NCI-H510A treated with DMSO at 0.1 percent for 48 hours (cell line): ENCODE data around the gene PIK3CD.
"Not testable (repeated sequence)": the region's sequence is repeated elsewhere in the genome, so short reads cannot be mapped to it uniquely, and the experiment has no call there.

Experiments
- DNase-seq: peaks from one replicate; lab custom pipeline; 2025; lab: John Stamatoyannopoulos, UW

The PIK3CD gene

GRCh38 chr1:9654834-9655723, 3.5 kb downstream of the PIK3CD start:
- DNase-seq: no peak

- DNase-seq: no peak
Measured at GRCh38 chr1:9655836-9656235, 4.3 kb downstream of the PIK3CD start.

- no peak for DNase-seq
Measured at GRCh38 chr1:9657521-9658032, 6.0 kb downstream of the PIK3CD start.

GRCh38 chr1:9658199-9658598, 6.7 kb downstream of the PIK3CD start:
- no peak for DNase-seq

GRCh38 chr1:9659328-9659727, 7.8 kb downstream of the PIK3CD start:
- no peak for DNase-seq

GRCh38 chr1:9663257-9663656, 11.7 kb downstream of the PIK3CD start:
- DNase-seq: no peak

- no peak for DNase-seq
Measured at GRCh38 chr1:9665193-9665592, 13.7 kb downstream of the PIK3CD start.

GRCh38 chr1:9668080-9668479, 16.5 kb downstream of the PIK3CD start:
- no peak for DNase-seq

GRCh38 chr1:9670085-9670484, 18.6 kb downstream of the PIK3CD start:
- no peak for DNase-seq

GRCh38 chr1:9671377-9672140, 20.0 kb downstream of the PIK3CD start:
- peak; percentile 95 for DNase-seq

GRCh38 chr1:9672444-9672843, 20.9 kb downstream of the PIK3CD start:
- DNase-seq: no peak

GRCh38 chr1:9675393-9675792, 23.9 kb downstream of the PIK3CD start:
- no peak for DNase-seq

- not testable (repeated sequence) for DNase-seq
Measured at GRCh38 chr1:9676128-9676527, 24.6 kb downstream of the PIK3CD start.

- no peak for DNase-seq
Measured at GRCh38 chr1:9676815-9677393, 25.4 kb downstream of the PIK3CD start.

- DNase-seq: no peak
Measured at GRCh38 chr1:9680091-9680490, 28.6 kb downstream of the PIK3CD start.

- no peak for DNase-seq
Measured at GRCh38 chr1:9680828-9681227, 29.3 kb downstream of the PIK3CD start.

- no peak for DNase-seq
Measured at GRCh38 chr1:9684801-9685200, 33.3 kb downstream of the PIK3CD start.

- DNase-seq: peak; percentile 95
Measured at GRCh38 chr1:9687120-9687873, 35.8 kb downstream of the PIK3CD start.

- DNase-seq: peak; percentile 87
Measured at GRCh38 chr1:9687874-9688582, 36.5 kb downstream of the PIK3CD start.

GRCh38 chr1:9688599-9688998, 37.1 kb downstream of the PIK3CD start:
- DNase-seq: no peak
